NCI-H460 (cell line): ENCODE data around the gene ZNF169. TPM values are rescaled to one million over a fixed set of nuclear protein-coding genes. Genes with fewer than 3 reads are reported as not detected.
"Not testable (repeated sequence)": the region's sequence is repeated elsewhere in the genome, so short reads cannot be mapped to it uniquely, and the experiment has no call there.

ENCODE experiments used
- DNase-seq: peaks from one replicate; pipeline ENCODE4 v3.0.0-alpha.2; 2016; ENCODE audit warnings: low read depth; ENCODE audit errors: extremely low read depth
- total RNA-seq: library from RNA; depleted of rRNA; stranded (reverse); fragments of >200 nt; shearing (Covaris generic); gene quantifications from 2 replicates; pipeline ENCODE4 v1.2.3, GENCODE V29; 2014

ZNF169 gene
- total RNA-seq, 1 experiment from 2014 or later = 7.0 TPM

DNA sequence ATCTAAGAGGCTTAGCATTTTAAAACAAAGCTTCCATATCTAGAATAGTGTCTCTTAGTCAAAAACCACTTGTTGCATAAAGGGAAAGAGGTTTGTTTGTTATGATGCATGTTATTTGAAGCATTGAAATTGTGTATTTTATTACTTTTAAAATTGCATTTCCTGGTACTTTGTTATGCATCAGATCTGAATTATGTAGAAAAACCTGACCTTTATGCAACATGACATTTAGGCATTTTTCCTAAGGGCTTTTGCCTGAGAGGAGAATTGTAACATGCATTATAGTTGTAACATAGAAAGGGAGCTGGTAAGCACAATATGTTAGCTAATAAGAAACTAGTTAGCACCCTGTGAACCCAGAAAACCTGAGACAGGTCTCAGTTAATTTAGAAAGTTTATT, 22.0 kb downstream of the ZNF169 start:
- DNase-seq = no peak

DNA sequence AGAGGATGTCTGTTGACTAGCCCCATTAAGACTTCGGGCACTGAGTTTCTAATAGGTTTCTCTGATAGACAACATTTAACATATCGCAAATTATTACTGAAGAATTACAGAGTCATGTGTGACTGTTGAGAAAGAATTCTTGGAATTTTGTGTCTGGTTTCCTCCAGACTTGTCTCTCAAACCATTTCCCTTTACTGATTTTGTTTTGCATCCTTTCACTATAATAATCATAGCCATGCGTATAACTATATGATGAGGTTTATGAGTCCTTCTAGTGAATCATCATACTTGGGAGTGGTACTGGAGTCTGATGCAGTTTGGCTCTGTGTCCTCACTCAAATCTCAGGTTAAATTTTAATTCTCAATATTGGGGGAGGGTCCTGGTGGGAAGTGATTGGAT, 27.0 kb downstream of the ZNF169 start:
- no peak for DNase-seq

DNA sequence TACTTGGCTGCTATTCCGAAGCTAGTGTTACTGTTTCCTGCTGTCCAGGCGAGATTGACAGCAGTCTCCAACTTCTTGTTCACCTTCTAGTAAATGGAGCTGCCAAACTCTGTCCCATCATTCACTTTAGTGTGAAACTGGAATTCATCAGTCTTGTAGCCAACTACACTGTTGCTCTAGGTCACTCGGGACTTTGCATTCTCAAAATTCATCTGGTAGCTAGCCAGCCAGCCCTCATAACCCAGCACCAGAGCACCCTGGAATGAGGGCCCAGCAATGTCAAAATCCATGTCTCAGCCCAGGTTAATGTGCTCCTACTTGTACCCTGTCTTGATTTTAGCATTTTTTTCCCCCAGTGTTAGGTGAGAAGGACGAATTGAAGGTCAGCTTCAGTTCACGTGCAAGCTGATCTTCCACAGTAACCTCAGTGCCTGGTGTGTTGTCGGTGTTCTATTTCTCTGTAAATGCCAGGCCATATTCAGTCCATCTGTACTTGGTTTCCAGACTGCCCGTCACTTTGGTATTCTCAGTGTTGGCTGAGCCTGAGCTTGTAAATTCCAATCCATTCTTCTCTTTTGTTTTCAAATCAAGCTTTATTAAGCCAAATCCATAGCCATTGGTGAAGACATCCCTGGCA, 28.9 kb downstream of the ZNF169 start:
- DNase-seq = no peak

DNA sequence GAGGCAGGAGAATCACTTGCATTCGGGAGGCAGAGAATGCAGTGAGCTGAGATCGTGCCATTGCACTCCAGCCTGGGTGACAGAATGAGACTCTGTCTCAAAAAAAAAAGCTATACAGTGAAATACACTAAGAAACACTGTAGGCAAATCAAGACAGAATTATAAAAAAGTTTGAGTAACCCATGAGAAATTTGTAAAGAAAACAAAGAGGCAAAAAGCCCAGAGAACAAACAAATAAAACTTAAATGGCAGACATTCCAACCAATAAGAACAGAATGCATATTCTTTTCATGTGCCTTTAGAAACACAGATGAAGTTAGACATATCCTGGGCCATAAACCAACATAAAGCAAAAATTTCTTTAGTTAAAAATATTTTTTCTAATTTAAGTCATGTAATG, 30.6 kb downstream of the ZNF169 start:
- DNase-seq = no peak

DNA sequence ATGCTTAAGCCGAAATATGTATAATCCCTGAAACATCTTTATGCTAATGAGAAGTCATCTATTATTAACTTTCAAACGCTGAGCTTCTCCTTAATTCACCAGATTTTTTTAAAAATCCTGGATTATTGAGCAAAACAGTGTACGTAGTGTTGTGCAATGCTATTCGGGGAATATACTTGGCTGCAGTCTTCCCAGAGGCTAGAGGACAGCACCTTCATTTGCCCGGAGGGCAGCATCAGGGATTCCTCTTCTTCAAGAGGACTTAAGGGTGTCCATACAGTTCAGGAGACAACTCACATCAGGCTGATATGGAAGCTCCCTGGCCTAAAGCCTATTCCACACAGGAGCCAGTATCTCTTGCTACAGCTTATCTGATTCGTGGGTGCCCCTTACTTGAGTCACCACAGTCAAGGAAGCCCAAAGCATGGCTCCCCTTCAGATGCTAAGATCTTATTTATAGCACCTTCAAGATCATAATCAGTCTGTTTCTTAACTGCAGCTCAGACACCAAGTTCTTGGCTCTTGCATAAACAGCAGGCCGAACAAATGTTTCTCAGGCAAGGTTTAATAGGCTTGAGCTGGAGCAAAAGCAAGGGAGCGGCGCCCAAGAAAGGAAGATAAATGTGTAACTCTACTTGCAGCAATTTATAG, 40.0 kb downstream of the ZNF169 start:
- DNase-seq = no peak

DNA sequence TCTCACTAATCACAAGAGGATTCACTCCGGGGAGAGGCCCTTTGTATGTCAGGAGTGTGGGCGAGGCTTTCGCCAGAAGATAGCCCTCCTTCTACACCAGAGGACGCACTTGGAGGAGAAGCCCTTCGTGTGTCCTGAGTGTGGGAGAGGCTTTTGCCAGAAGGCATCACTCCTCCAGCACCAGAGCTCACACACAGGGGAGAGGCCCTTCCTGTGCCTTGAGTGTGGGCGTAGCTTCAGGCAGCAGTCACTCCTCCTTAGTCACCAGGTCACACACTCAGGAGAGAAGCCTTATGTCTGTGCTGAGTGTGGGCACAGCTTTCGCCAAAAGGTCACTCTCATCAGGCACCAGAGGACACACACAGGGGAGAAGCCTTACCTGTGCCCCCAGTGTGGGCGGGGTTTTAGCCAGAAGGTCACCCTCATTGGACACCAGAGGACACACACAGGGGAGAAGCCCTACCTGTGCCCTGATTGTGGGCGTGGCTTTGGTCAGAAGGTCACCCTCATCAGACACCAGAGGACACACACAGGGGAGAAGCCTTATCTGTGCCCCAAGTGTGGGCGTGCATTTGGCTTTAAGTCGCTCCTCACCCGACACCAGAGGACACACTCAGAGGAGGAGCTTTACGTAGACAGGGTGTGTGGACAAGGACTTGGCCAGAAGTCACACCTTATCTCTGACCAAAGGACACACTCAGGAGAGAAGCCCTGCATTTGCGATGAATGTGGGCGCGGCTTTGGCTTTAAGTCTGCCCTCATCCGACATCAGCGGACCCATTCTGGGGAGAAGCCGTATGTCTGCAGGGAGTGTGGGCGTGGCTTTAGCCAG, 41.6 kb downstream of the ZNF169 start:
- no peak for DNase-seq

DNA sequence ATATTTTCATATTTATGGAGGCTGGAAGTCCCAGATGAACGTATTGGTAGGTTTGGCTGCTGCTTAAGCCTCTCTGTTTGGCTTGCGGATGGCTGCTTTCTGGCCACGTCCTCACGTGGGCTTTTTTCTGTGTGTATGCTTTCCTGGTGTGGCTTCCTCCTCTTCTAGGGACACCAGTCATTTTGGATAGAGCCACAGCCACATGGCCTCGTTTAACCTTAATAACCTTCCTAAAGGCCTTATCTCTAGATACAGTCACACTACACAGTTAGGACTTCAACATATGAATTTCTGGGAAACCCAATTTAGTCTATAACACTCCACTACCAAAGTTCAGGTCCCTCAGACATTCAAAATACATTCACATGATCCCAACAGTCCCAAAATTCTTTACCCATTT, 42.5 kb downstream of the ZNF169 start:
- no peak for DNase-seq

DNA sequence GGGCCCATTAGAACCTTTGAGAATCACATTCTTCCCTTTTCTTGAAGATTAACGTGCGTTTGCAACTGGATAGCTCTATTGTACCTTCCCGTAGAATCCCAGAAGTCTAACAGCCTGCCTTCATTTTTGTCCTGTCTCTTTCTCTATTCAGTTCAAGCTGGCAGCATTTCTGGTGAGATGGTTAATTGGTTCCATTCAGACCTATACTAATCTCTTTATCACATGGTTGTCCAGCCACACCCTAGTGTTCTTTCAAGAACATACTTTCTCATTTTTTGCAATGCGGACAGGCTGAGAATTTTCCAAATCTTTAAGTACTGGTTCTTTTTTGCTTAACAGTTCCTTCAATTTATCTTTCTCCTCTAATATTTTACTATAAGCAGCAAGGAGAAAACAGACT, 43.3 kb downstream of the ZNF169 start:
- DNase-seq = no peak

DNA sequence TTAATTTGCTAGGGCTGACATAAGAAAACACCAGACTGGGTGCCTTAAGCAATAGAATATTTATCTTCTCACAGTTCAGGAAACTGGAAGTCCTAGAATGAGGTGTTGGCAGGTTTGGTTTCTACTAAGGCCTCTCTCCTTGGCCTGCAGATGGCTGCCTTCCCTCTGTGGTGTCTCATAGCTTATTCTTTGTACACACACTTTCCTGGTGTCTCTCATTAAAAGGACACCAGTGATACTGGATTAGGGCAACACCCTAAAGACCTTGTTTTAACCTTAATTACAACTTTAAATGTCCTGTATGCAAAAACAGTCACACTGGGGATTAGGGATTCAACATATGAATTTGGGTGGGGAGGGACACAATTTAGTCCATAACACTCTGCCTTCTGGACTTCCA, 44.2 kb downstream of the ZNF169 start:
- no peak for DNase-seq

DNA sequence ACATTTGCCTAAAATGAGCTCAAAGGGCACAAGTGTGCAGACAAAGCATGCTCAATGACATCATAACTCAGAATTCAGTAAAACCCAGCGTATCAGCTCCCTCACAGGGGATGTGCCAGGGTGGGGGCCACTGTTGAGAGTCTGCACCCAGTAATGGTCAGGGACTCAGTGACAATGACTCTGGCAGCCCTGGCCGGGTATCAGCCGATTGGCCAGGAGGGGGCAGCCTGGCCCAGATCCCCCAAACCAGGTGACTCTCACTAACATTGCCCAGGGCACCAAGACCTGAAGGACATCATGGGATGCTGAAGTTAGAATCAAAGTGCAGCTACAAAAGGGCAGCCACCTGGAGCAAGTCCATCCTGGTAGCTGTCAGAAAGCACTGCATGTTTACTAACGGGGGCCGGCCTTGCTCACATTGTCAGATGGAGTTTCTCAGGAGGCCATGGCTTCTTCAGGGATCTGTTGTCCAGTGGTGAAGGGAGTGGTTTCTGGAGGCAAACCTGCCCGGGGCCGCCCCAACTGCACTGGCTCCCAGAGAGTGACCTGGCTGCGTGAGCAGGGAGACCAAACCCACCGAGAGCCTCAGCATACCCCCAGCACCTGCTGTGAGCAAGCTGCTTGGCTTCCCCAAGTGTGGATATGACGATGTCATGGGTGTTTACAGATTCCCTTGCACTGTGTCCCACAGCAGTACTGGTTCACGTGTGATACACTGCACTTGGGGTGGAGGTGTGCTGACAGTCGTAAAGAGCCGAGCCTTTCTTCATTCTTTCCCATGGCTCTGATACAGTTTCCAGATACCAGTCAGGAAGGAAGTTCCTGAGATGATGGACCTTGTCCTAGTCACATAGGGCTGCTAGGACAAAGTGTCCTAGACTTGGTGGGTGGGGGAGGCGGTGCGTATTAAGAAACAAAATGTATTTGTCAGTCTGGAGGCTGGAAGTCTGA, 56.2 kb downstream of the ZNF169 start:
- not testable (repeated sequence) for DNase-seq

DNA sequence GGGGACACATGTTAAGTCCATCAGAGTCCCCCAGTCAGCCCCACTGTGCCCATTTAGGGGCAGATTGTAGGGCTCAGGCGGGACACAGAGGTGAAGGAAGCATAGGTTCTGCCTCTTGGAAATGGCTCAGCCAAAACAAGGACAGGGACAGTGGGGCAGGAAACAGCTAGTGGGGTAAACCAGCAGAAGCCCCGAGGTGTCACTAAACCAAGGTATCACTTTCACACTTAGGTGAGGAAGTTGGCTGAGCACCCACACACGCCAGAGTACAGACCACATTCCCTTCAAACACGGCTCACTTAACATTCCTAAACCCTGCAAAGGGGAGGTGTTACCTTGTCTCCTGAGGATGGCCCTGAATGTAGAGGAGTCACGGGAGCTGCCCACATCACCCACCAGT, 57.1 kb downstream of the ZNF169 start:
- not testable (repeated sequence) for DNase-seq

DNA sequence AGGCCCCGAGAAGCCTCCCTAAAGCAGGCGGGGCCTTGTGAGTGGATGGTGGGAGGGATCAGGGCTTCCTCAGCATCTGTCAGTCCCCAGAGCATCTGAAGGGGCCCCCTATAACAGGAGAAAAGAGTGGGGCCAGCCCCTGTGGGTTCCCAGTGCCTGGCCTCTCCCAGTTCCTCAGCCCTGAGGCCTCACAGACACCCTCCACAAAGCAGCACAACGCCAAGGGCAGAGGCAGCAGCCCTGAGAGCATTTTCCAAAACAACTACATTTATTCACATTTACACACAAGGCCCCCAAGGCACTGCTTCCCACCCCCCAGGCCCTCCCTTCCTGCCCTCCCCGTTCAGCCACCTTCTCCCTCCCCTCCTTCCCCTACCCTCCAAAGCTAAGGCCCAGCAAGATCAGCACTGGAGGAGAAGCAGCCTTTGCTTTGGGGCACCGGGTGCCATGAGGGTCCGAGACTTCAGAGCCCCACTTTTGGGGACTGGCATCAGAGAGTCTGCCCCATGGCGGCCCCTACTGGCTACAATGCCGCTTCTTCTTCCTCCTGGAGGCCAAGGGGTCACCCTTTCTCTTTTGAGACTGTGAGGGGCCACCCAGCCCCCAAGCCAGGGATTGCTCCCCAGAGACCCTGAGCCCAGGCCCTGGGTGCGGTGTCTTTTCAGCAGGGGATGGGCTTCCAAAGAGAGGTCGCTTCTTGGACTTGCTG, 59.0 kb downstream of the ZNF169 start:
- not testable (repeated sequence) for DNase-seq

DNA sequence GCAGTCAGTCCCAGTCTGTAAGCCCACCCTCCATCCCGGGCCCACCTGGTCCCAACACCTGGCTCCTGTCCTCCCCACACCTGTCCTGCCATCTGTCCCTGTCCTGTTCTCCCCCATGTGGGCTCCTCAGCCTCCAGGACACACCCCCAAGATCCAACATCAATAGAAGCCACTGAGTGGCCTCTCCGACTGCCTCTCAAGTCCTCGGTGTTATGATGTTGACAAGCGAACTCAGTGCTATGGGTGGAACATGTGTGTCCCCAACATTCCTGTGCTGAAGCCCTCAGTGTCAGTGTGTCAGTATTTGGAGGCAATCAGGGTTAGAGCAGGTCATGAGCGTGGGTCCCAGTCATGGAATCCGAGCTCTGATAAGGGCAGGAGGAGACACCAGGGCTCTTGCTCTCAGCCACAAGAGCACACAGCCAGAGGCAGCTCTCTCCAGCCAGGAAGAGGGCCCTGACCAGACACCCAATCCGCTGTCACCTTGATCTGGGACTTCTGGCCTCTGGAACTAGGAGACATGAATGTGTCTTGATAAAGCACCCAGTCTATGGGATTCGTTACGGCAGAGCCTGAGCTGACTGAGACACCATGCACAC, 63.3 kb downstream of the ZNF169 start:
- DNase-seq = not testable (repeated sequence)

DNA sequence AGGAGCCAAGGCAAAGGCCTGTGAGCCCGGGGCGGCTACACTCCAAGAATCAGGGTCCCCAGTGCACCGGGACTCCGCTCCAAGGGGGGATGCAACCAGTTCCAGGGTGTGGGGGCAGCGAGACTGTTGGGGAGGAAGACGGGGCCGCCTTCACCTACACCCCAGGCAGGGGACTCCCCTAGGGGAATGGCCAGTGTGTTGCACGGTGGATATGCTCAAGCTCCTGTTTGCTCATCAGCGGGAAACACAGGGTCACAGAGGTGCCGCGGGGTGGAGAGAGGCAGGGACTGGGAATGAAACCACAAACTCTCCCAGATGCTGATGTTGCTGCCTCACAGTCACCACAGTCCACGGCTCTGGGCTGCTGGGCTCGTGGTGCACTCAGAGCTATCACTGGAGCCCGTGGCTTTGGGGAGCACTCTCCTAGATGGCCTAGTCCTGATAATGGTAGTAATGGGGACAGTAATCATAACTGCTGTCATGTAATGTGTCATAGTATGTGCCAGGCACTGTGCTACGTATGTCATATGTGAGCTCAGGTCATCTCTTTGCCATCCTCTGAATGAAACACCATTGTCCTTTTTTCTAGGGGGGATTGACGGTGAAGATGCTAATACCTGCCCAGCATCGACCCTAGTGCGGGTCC, 64.2 kb downstream of the ZNF169 start:
- DNase-seq = not testable (repeated sequence)

DNA sequence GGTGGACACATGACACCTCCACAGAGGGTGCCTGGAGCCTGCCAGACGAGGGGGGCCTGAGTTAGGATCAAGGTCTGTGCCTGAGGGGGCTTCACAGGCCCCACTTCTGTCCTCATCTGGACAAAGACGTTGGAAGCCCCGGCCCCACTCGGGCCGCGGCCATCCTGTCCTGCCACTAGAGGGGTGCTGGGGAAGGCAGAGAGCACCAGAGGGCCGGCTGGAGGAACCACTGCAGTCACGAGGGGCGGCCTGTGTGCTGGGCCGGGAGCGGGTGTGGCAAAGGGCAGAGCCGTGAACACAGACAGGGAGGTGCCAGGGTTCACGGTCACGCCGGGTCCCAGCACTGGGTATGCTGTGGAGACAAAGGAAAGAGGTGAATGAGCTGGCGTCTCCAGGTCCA, 66.5 kb downstream of the ZNF169 start:
- not testable (repeated sequence) for DNase-seq

DNA sequence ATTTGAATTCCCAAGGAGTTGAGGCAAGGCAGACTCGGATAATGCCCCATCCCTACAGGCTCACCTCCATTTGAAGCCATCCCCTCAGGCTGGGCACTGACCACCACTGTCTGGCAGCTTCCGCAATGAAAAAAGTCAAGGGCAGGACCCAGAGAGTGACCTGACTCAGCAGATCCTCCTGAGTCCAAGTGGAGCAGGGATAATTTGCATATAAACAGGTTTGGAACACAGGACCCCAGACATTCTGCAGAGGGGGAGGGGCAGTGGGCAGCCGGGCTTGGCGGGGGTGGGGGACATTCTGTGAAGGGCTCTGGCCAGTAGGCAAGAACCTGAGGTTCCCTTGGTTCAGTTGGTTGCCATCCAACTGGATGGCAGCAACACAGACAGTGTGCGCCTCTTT, 69.4 kb downstream of the ZNF169 start, which contains the start of gene NUTM2F:
Gene NUTM2F (minus strand): TSS at position 101 of the 400 bp plus-strand sequence. CDS start 21 bp downstream, at position 80.
- DNase-seq = not testable (repeated sequence)

DNA sequence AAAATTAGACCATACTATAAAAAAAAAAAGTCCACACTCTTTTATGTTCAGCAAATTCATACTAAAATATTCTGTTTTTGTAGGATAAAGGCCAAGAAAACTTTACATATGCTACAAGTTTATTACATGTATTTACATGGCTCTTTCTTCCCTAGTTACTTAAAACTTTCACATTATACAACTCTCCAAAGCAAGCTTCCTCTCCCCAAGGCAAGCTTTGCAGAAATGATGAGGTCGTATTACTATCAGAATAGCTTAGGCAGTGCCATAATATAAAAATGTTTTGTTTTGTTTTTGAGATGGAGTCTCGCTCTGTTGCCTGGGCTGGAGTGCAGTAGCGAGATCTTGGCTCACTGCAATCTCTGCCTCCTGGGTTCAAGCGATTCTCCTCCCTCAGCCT, 77.3 kb downstream of the ZNF169 start:
- not testable (repeated sequence) for DNase-seq

DNA sequence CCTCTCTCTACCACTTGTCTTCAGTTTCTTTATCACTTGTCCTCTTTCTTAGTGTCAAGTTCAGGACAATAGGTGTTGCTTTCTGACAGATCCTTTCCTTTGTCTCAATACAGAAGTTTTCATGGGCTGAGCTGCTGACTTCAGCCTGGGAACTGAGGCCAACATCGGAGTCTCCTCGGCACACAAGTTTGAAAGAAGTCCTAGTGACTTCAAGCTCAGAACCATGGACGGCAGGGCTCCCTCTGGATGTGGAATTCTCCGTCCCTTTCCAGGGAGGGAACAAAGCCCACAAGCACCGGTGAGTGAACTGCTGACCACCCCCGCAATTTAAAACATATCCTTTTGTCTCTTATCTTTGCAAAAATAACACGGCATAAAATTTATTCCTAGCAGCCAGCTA, 79.6 kb downstream of the ZNF169 start:
- DNase-seq = not testable (repeated sequence)

DNA sequence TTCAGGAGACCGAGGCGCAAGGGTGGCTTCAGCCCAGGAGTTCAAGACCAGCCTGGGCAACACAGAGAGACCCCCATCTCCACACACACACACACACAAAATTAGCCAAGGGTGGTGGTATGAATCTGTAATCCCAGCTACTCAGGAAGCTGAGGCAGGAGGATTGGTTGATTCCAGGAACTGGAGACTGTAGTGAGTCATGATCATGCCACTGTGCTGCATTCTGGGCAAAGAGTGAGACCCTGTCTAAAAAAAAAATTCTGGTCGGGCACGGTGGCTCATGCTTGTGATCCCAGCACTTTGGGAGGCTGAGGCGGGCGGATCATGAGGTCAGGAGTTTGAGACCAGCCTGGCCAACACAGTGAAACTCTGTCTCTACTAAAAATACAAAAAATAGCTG, 80.6 kb downstream of the ZNF169 start:
- DNase-seq = not testable (repeated sequence)
